NCI-H2196 (cell line): ENCODE data around the gene NUP93.

Experiments used
- DNase-seq: peaks from one replicate; lab custom pipeline; 2025; ENCODE audit not compliant: unreplicated experiment; lab: John Stamatoyannopoulos, UW

Gene NUP93

DNA sequence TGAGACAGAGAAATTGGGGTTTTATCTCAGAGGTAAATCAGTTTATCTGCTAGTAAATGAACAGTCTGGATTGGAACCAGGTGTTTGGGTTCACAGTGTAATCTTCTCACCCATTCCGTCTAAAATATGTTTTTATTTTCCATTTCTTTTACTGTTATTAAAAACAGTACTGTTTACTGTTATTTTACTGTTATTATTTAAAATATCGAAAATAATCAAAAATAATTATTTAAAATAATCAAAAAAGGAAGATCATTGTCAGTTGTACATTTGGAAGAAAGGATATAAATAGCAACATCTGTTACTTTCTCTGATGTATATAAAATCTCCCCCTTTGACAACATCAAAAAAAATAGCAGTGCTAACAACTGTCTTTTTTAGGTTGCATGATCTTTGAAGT is 11.5 kb downstream of the NUP93 start:
- DNase-seq, result no peak

DNA sequence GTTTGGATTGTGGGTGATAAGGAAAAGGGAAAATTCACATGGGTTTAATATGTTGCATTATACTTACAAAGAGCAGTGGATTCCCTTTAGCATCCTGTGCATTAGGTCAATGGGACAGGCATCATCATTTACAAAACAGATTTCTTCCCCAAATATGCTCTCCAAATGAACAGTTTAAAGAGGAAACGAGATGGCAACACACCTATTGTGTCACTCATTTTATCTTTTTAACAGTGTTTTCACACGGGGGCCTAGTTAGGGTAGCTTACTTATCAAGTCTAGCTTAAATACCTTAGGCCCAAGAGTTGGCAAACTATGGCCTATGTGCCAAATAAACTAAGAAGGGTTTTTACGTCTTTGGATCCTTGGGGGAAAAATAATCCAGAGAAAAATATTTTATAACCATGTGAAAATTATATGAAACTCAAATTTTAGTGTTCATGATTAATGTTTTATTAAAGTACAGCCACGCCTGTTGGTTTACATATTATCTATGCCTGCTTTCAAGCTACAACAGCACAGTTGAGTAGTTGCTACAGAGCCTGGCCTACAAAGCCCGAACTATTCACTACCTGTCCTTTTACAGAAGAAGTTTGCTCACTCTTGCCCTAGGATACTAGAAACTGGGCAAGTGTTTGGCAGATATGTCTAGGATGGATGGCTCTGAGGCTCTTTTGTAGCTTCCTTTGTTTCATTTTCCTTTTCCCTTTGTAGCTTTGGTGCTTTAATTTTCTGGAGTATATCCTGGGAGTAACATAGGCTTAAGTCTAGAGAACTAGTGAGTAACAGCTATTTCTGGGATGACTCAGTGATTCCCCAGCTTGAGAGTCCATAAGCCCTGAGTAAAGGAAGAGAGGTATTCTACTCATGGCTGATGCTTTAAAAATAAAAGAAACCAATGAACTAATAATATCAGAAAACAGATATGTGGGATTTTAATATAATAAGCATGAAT is 12.4 kb downstream of the NUP93 start:
- no peak for DNase-seq

DNA sequence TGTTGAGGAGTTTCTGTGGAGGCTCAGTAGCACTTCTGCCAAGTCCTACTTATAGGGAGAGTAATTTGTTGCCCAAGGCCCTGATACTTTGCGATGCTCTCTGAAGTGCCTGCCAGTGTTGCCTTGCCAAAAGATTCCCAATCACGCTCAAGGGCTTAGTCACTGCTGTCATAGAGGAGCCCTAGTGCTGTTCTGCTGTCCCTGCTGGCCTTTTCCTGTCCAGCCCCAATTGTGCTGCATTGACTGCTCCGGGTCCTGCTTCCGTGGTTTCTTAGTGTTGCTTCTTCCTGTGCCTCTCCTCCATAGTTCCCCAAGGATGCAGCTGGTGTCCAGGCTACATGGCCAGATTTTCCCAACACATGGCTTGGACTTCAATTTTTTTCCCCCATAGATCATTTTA is 13.9 kb downstream of the NUP93 start:
- peak; percentile 3 for DNase-seq

DNA sequence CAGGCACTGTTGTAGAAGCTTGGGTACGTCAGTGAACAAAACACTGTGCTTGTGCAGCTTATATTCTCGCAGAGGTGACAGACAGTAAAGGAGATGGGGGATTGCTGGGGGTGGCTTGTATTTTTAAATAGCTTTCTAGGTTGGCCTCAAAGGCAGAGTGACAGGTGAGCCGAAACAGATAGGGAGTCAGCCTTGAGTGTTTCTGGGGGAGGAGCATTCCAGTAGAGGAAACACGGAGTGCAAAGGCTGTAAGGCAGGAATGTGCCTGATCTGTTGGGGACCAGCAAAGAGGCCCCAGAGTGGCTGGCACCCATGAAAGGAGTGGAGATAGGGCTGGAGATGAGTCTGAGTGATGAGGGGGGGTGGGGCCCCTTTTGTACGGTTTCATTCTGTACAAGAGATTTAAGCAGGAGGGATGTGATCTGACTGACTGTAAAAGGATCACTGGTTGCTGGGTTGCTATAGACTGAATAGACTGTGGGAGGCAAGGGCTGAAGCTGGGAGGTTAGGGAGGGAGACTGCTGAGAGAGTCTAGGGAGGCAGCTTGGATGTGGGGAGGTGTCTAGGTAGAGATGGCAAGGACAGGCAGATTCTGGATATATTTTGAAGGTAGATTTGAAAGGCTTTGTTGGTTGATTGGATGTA is 15.2 kb downstream of the NUP93 start:
- no peak for DNase-seq

DNA sequence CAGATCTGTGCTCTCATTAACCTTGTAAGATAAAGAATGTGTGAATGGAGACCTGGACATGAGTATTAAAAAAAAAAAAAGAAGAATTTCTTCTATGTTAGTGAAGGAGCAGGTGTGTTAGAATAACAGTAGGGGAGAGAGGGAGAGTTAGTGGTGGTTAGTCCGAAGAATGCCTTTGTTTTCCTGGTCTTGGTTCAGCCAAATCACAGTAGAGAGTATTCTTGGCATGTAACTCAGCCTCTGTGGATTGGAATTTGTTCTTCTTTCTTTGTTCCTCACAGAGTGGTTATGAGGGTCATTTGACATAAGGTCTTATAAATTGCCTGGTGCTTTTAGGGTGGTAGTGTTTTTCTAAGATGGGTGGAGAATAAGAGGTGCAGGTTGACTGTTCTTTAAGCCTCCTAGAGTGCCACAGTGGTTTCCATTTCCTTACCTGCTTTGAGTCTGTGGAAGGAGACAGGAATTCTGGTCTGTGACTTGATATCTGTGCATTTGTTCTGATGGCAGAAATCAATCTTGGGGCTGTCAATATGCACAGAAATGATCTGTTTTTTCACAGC is 17.6 kb downstream of the NUP93 start:
- DNase-seq, result no peak

DNA sequence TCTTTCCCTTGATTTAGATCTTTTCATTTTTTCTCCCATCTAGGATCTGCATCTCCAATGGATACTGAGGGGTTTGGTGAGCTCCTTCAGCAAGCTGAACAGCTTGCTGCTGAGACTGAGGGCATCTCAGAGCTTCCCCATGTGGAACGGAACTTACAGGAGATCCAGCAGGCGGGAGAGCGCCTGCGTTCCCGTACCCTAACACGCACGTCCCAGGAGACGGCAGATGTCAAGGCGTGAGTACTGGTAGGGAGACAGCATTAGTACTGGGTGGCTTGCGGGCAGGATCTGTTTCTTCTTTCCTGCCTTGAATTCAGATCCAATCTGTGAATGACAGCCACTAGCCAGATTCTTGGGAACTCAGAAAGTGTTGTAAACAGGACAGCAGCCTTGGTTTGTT is 18.3 kb downstream of the NUP93 start:
- DNase-seq, result no peak

GRCh38 chr16:56748826-56749225 is 18.9 kb downstream of the NUP93 start:
- no peak for DNase-seq

DNA sequence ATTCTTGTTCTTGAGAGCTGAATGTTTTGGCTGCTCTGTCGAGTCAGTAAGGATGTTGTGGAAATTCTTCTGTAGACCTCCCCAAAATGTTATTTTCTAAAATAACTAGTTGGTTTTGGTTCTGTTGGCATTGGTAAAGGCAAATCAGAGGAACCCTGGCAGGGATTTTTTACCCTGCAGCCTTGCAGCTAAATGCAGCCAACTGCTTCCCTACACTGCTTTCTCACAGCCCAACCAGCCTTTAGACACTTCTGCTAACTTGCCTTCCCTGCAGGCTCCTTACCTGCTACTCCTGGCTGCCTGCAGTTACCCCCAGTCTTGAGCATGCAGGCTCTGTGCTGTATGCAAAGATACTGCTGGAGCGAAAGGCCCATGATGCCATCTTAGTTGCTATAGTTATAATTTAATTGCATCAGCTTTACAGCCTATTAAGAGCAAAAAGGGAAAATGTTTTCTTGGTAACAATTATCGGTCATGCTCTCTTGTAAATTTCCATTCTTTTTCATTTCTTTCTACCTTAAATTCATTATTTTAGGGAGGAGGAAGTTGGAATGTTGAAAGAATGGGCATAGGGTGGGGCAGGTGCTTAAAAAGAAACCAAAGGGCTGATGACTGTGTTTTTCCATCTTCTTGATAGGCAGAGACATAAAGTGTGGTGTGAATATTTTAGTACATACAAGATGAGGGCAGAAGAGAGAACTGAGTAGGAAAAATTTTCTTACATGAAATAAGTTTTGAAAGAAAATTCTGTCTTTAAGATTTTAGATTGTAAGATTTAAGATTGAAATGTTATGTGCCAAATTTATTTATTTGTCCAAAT is 20.0 kb downstream of the NUP93 start:
- no peak for DNase-seq

- DNase-seq, result no peak
These were observed 23.5 kb downstream of the NUP93 start for GRCh38 chr16:56753410-56753809.

GRCh38 chr16:56755038-56755437 is 25.1 kb downstream of the NUP93 start:
- no peak for DNase-seq

GRCh38 chr16:56758432-56758831 is 28.5 kb downstream of the NUP93 start:
- no peak for DNase-seq

- no peak for DNase-seq
These were observed 29.0 kb downstream of the NUP93 start for GRCh38 chr16:56758930-56759329.

GRCh38 chr16:56763291-56763916 is 33.5 kb downstream of the NUP93 start:
- DNase-seq, result no peak

GRCh38 chr16:56764835-56765234 is 34.9 kb downstream of the NUP93 start:
- no peak for DNase-seq

DNA sequence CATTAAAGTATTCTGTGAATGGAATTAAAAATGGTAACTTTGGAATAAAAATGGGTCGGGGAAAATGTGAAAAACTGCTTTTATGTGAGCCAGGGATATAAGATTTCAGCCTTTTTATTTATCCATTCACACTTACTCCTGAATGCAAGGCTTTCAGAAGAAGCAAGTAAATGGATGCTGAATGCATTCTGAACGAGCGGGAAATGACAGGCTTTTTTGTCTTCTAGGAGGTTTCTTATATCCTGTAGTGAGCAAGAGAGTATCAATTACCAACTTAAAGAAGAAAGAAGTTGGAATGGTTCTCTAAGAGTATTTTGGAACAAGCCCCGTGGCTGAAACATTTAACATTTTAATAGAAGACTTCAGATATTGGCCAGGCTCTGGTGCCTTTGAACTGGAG is 36.0 kb downstream of the NUP93 start:
- no peak for DNase-seq

- DNase-seq, result no peak
These were observed 37.1 kb downstream of the NUP93 start for GRCh38 chr16:56767024-56767423.

- DNase-seq, result no peak
These were observed 39.7 kb downstream of the NUP93 start for GRCh38 chr16:56769677-56770076.

GRCh38 chr16:56771558-56772279 is 41.8 kb downstream of the NUP93 start:
- no peak for DNase-seq

- DNase-seq, result peak; percentile 5
These were observed 43.6 kb downstream of the NUP93 start for GRCh38 chr16:56773532-56773931.

DNA sequence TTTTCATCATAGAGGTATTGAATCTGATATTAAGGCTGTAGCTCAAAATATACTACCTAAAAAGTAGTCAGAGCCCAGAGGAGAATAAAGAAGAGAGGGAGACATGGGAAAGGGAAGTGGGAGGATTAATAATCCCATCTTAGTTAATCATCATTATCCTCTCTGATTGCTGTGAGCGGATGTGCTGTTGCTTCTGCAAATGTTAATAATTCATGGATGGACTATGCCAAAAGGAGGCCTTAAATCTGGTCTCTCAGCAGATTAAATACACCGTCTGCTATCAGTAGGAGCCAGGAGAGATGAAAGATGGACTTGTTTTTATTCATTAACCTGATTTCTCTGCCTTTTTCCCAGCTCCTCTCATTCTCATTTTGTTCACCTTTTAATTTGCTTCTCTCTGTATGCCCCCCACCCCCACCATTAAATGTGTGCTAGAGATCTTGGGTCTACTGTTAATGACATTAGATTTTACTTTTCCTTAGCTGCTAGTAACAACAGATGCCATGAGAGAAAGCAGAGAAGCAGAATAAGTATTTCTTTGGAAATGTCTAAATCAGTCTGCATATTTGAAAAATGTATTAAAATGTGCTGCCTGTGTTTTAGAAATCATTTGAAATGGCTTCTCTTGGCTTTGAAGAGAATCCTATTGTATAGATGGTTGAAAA is 44.2 kb downstream of the NUP93 start:
- no peak for DNase-seq
